Smooth muscle cell of bladder (primary cell): Measurements from ENCODE around the gene MASP2. TPM values are rescaled to one million over a fixed set of nuclear protein-coding genes. Genes with fewer than 3 reads are reported as not detected.

Experiments
- total RNA-seq: library from RNA; depleted of rRNA; stranded (reverse); fragments of >200 nt; gene quantifications from 2 replicates; pipeline ENCODE4 v1.2.3, GENCODE V29; 2014

MASP2 gene
- not detected in 2 replicates for total RNA-seq

DNA sequence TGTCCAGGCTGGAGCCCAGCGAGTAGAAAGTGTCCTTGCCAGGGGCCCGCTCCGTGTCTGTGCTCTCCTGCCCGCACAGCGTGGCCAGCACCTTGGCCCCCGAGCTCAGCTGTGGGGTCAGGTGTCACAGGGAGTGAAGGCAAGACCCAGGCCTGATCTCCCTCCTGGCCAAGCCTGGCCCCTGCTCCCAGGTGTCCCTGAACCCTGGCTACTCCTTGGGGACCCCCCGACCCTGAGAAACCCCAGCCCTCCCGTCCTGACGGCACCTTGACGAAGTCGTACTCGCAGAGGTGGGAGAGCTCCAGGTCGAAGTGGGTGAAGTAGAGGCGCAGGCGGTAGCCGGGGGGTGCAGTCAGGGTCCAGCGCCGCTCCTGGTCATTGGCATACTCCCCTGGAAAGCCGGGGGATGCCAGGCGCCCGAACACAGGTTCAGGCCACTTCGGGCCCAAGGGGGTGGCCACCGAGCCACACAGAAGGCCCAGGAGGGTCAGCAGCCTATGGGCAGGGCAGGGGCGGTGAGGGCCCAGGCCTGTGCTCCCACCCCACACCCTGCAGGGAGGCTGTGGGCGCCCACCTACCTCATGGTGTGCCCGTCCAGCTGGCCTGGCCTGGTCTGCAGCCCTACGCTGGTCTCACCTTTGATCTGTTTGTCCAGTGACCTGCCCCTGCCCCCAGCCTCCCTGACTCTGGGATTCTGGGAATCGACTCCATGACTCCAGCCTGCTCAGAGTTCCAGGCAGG is at the start of gene MASP2:
MASP2 (minus strand) TSS at position 615 of the 741 bp plus-strand sequence; CDS start at position 583, 32 bp downstream.

DNA sequence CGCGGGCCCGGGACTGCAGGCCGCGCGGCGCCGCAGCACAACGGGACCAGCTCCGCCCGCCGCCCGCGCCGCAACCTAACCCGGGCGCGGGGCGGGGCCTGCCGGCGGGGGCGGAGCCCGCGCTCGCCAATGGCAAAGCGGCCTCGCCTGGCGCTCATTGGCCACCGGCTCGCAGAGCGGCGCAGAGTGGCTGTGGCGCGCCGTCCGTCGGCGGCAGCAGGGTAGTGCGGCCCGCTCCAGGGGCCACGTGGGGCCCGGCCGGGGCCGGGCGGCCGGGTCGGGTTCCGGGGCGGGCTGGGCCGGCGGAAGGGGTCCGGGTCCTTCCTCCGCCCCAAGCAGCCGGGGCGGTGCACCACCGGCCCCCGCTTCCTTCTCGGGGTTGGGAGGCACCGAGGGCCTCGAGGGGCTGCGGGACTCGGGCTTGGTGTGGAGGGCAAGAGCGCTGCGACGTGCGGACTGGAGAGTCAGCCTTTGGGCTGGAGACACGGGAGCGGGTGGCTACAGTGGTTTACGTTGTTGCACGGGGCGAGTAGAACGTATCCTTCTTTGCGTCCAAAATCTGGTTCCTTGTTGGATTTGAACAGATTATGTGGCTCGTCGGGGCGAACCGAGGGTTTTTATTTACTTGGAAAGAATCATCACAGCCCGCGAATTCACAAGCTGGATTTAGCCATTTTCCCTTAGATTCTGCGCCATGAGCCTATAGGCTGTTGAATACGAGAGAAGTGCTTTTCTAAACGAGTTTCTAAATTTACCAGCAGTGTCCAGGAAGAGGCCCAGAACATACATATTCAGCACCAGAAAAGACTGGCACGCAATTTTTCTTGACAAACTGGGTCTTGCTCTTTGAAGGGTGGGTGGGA is 13.2 kb upstream of the MASP2 start, which contains the start of gene SRM:
SRM (minus strand) TSS at position 51 of the 863 bp plus-strand sequence. CDS start 75 bp downstream, outside the sequence.

DNA sequence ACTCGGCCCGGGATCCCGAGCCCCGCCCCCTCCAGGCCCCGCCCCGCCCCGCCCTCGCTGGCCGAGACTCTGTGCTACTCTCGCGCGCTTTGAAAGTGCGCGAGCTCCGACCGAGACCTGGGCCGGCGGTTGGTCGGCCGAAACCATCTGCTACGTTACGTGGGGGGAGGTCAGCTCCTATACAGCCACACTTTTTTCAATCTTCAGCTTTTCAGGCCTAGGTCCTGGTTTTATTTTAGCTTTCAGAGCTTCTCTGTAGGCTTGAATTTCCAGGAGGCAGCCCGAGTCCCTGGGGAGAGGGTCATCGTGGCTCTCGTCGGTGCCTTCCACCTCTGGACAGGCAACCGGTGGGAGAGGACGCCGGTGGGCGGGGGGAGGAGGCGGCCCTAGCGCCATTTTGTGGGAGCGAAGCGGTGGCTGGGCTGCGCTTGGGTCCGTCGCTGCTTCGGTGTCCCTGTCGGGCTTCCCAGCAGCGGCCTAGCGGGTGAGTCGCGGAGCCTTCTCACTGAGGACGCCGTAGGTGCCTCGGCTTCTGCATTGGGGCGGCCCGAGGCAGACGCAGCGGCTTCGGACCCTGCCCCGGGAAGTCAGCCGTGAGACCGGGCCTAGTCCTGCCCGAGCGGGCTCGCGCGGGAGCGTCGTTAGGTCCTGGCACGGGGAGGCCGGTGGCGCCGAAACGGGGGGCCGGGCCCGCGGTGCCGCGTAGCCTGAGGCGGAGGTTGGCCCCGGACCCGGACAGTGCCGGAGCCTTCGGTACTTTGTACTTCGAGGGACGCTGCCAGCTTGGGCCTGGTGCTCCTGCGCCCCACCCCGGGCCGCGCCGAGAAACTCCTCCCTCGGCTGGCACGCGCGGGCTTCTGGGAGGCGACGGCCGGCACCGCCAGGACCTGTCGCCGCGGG is 34.5 kb downstream of the MASP2 start, which contains the start of gene TARDBP:
TARDBP (plus strand) TSS at position 395 of the 900 bp plus-strand sequence. CDS start 1,074 bp downstream, outside the sequence.

Other genes starting within 250 kb of the MASP2 start
- 52.6 and 59.4 TPM in 2 replicates for gene TARDBP, start 34.6 kb downstream of the MASP2 start, total RNA-seq
- gene SRM, start 12.8 kb upstream of the MASP2 start, total RNA-seq: 8.8 and 12.8 TPM in 2 replicates
- 24.0 and 26.6 TPM in 2 replicates for gene EXOSC10, start 52.6 kb upstream of the MASP2 start, total RNA-seq
- 0.09 and 0.28 TPM in 2 replicates for gene ANGPTL7, start 142.1 kb upstream of the MASP2 start, total RNA-seq
- 31.4 and 36.4 TPM in 2 replicates for gene MTOR, start 215.3 kb upstream of the MASP2 start, total RNA-seq
- gene UBIAD1, start 226.0 kb upstream of the MASP2 start, total RNA-seq: 4.6 and 5.5 TPM in 2 replicates